Mesendoderm (in vitro differentiated cells): Measurements from ENCODE around the gene U2AF2.

Experiments
- DNase-seq: peaks from one replicate; pipeline ENCODE4 v3.0.0; 2013
- H2AK5ac ChIP-seq: 2 replicates; pipeline ENCODE4 v1.6.1; 2013; ENCODE audit warnings: low read length, inconsistent platforms
- H2BK120ac ChIP-seq: 2 replicates; pipeline ENCODE4 v1.6.1; 2013; ENCODE audit warnings: low read depth, mild to moderate bottlenecking, low read length, moderate library complexity, mixed read lengths
- H2BK15ac ChIP-seq: replicated peaks from 2 replicates; pipeline ENCODE4 v1.6.1; 2013; ENCODE audit warnings: low read depth, mild to moderate bottlenecking, moderate library complexity
- H2BK5ac ChIP-seq: 2 replicates; pipeline ENCODE4 v1.6.1; 2013; ENCODE audit warnings: low read length, inconsistent platforms
- H3K18ac ChIP-seq: 2 replicates; pipeline ENCODE4 v1.6.1; 2013; ENCODE audit warnings: mild to moderate bottlenecking, low read length, mixed read lengths
- H3K23ac ChIP-seq: one replicate; pipeline ENCODE4 v1.6.1; 2013; ENCODE audit warnings: low read length
- H3K27ac ChIP-seq: 2 replicates; pipeline ENCODE4 v1.5.1; 2013; ENCODE audit warnings: low read depth, mild to moderate bottlenecking, inconsistent platforms, low read length, moderate library complexity
- H3K27me3 ChIP-seq: 2 replicates; pipeline ENCODE4 v1.6.1; 2013; ENCODE audit warnings: low read length, control low read depth, mild to moderate bottlenecking, inconsistent platforms; ENCODE audit not compliant: insufficient read depth, poor library complexity
- H3K36me3 ChIP-seq: 2 replicates; pipeline ENCODE4 v1.6.1; 2013; ENCODE audit warnings: low read length, inconsistent platforms; ENCODE audit not compliant: control insufficient read depth, insufficient read depth
- H3K4ac ChIP-seq: one replicate; pipeline ENCODE4 v1.6.1; 2013; ENCODE audit warnings: low read depth, mild to moderate bottlenecking, low read length, moderate library complexity
- H3K4me1 ChIP-seq: 2 replicates; pipeline ENCODE4 v1.6.1; 2013; ENCODE audit warnings: low read depth, low read length, inconsistent platforms; ENCODE audit not compliant: control insufficient read depth
- H3K4me2 ChIP-seq: 2 replicates; pipeline ENCODE4 v1.6.1; 2013; ENCODE audit warnings: low read length
- H3K4me3 ChIP-seq: 2 replicates; pipeline ENCODE4 v1.5.1; 2013; ENCODE audit warnings: mild to moderate bottlenecking, low read length
- H3K56ac ChIP-seq: one replicate; pipeline ENCODE4 v1.6.1; 2013; ENCODE audit warnings: low read length
- H3K79me1 ChIP-seq: 2 replicates; pipeline ENCODE4 v1.6.1; 2013; ENCODE audit warnings: low read length, inconsistent platforms
- H3K79me2 ChIP-seq: 2 replicates; pipeline ENCODE4 v1.6.1; 2013; ENCODE audit warnings: mild to moderate bottlenecking, low read length; ENCODE audit not compliant: control insufficient read depth, insufficient read depth
- H3K9ac ChIP-seq: 2 replicates; pipeline ENCODE4 v1.6.1; 2013; ENCODE audit warnings: low read length, inconsistent platforms
- H4K5ac ChIP-seq: one replicate; pipeline ENCODE4 v1.6.1; 2013; ENCODE audit warnings: low read length
- H4K8ac ChIP-seq: one replicate; pipeline ENCODE4 v1.6.1; 2013; ENCODE audit warnings: low read depth, mild to moderate bottlenecking, control low read depth, low read length, moderate library complexity
- WGBS: extraction: QIAGEN DNeasy Blood & Tissue Kit; methylation state at CpG from one replicate; pipeline ENCODE4 v1.1.7; 2013; ENCODE audit warnings: low lambda C conversion rate, missing lambda C conversion rate; ENCODE audit not compliant: insufficient coverage; ENCODE audit errors: extremely low coverage; 5-methylcytosine and 5-hydroxymethylcytosine counted together

U2AF2 gene

GRCh38 chr19:55678121-55678671 is 23.4 kb downstream of the U2AF2 start:
- H3K4me2 ChIP-seq, result no peak overlapping the region
- no peak overlapping the region for H3K9ac ChIP-seq
- no peak overlapping the region for H4K5ac ChIP-seq
- peaks cover 41% of the 10 kb centered on the region for H3K79me2 ChIP-seq
- H3K4me3 ChIP-seq, result no peak overlapping the region
- H3K27ac ChIP-seq, result no peak overlapping the region
- WGBS, result no CpG with 5 or more reads among the region's 21 CpGs
- no peak overlapping the region for H3K18ac ChIP-seq
- H2AK5ac ChIP-seq, result no peak overlapping the region
- no peak overlapping the region for H2BK15ac ChIP-seq
- peaks cover 2% of the 10 kb centered on the region for H3K4me1 ChIP-seq
- no peak overlapping the region for H3K4ac ChIP-seq
- H3K36me3 ChIP-seq, result peaks cover 5% of the 10 kb centered on the region
- no peaks in the 10 kb centered on the region for H3K27me3 ChIP-seq
- H2BK5ac ChIP-seq, result no peak overlapping the region
- peaks cover 25% of the 10 kb centered on the region for H3K79me1 ChIP-seq
- no peak for DNase-seq
- H3K23ac ChIP-seq, result no peak overlapping the region
- H3K56ac ChIP-seq, result no peak overlapping the region
- H2BK120ac ChIP-seq, result no peak overlapping the region
- H4K8ac ChIP-seq, result no peak overlapping the region

- Histone ChIP-seq H4K8ac (no peak overlapping the region), H2BK5ac (no peak overlapping the region), H3K36me3 (peaks cover 5% of the 10 kb centered on the region), H3K18ac (no peak overlapping the region), H3K27ac (no peak overlapping the region), H3K27me3 (no peaks in the 10 kb centered on the region), H2BK120ac (no peak overlapping the region), H3K4me1 (peaks cover 2% of the 10 kb centered on the region), H3K79me1 (peaks cover 28% of the 10 kb centered on the region), H3K79me2 (peaks cover 36% of the 10 kb centered on the region), H3K56ac (no peak overlapping the region), H3K4me3 (no peak overlapping the region), H3K4me2 (no peak overlapping the region), H3K4ac (no peak overlapping the region), H3K9ac (no peak overlapping the region), H4K5ac (no peak overlapping the region), H2AK5ac (no peak overlapping the region), H2BK15ac (no peak overlapping the region), H3K23ac (no peak overlapping the region)
- no CpG with 5 or more reads among the region's 24 CpGs for WGBS
- no peak for DNase-seq
Measured at GRCh38 chr19:55679343-55680257, 24.8 kb downstream of the U2AF2 start.

- WGBS, result no CpG with 5 or more reads among the region's 20 CpGs
- Histone ChIP-seq H3K4ac (no peak overlapping the region), H3K9ac (no peak overlapping the region), H4K8ac (no peak overlapping the region), H3K27ac (no peak overlapping the region), H3K79me1 (peaks cover 32% of the 10 kb centered on the region), H2BK5ac (no peak overlapping the region), H3K36me3 (peaks cover 5% of the 10 kb centered on the region), H3K79me2 (peaks cover 32% of the 10 kb centered on the region), H3K18ac (no peak overlapping the region), H2AK5ac (no peak overlapping the region), H2BK15ac (no peak overlapping the region), H3K4me1 (peaks cover 2% of the 10 kb centered on the region), H4K5ac (no peak overlapping the region), H3K4me2 (no peak overlapping the region), H3K56ac (no peak overlapping the region), H3K4me3 (no peak overlapping the region), H3K27me3 (no peaks in the 10 kb centered on the region), H2BK120ac (no peak overlapping the region), H3K23ac (no peak overlapping the region)
- DNase-seq, result no peak
Measured at GRCh38 chr19:55680339-55681130, 25.7 kb downstream of the U2AF2 start.

DNA sequence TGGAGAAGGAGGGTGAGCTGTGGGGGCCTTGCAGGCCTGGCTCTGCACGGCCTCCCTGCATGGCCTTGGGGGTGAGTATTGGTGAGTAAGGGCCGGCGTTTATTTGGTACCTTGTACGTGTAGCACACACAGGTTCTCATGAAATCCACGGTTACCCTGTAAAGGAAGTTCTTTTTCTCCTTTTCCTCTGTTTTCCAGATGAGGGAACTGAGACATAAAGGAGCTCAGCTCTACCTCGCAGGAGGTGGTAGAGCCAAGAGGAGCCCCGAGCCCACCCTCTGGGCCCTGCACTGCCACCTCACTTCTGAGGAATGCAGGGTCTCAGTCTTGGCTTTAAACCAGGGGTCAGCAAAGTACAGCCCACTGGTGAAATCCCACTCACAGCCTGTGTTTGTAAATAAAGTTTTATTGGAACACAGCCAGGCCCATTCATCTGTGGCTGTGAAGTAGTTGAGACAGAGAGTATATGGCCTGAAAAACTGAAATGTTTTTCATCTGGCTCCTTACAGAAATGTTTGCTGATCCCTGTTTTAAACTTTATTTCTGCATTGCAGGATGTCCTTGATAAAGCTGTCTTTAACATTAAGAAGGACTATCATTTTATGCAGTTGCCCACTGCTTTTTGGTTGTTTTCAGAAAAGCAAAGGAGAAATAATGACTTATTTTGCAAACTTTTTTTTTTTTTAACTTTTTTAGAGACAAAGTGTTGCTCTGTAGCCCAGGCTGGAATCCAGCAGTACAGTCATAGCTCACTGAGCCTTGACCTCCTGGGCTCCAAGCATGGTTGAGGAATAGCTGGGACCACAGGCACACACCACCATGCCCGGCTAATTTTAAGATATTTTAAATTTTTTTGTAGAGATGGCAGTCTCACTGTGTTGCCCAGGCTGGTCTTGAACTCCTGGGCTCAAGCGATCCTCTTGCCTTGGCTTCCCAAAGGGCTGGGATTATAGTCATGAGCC is 26.6 kb downstream of the U2AF2 start:
- H3K79me1 ChIP-seq, result peaks cover 29% of the 10 kb centered on the region
- no peak for DNase-seq
- no peak overlapping the region for H2BK120ac ChIP-seq
- H3K4me1 ChIP-seq, result peaks cover 2% of the 10 kb centered on the region
- no peak overlapping the region for H3K56ac ChIP-seq
- no peak overlapping the region for H2BK5ac ChIP-seq
- H3K4me3 ChIP-seq, result no peak overlapping the region
- H3K23ac ChIP-seq, result no peak overlapping the region
- H4K8ac ChIP-seq, result no peak overlapping the region
- H3K27me3 ChIP-seq, result no peaks in the 10 kb centered on the region
- H2BK15ac ChIP-seq, result no peak overlapping the region
- peaks cover 5% of the 10 kb centered on the region for H3K36me3 ChIP-seq
- no peak overlapping the region for H2AK5ac ChIP-seq
- H4K5ac ChIP-seq, result no peak overlapping the region
- H3K9ac ChIP-seq, result no peak overlapping the region
- no peak overlapping the region for H3K27ac ChIP-seq
- H3K18ac ChIP-seq, result no peak overlapping the region
- peaks cover 24% of the 10 kb centered on the region for H3K79me2 ChIP-seq
- no CpG with 5 or more reads among the region's 9 CpGs for WGBS
- H3K4me2 ChIP-seq, result no peak overlapping the region
- H3K4ac ChIP-seq, result no peak overlapping the region
